OCI-LY3 (cell line): Measurements from ENCODE around the gene KLHDC4.
"Not testable (repeated sequence)": the region's sequence is repeated elsewhere in the genome, so short reads cannot be mapped to it uniquely, and the experiment has no call there.

Source experiments
- H2AFZ ChIP-seq: fragments of 200-600, 300-600 bp; shearing (Covaris generic); 2 replicates; pipeline ENCODE4 v1.6.0; 2014; ENCODE audit warnings: antibody characterized with exemption, low read depth, low read length
- H3K27ac ChIP-seq: fragments of 200-600, 300-600 bp; sonication (generic); 2 replicates; pipeline ENCODE4 v1.5.1; 2014; ENCODE audit warnings: mild to moderate bottlenecking, low read length, moderate library complexity, mixed read lengths
- H3K27me3 ChIP-seq: fragments of 200-600, 300-600 bp; sonication (generic); 2 replicates; pipeline ENCODE4 v1.6.1; 2014; ENCODE audit warnings: low read depth, low read length, mixed read lengths
- H3K36me3 ChIP-seq: fragments of 200-600, 300-600 bp; sonication (generic); replicated peaks from 2 replicates; pipeline ENCODE3; 2014; ENCODE audit warnings: low read depth, low read length, mixed read lengths
- H3K4me1 ChIP-seq: fragments of 300-600, 200-600 bp; sonication (generic); 2 replicates; pipeline ENCODE4 v1.6.1; 2014; ENCODE audit warnings: low read length, mixed read lengths
- H3K4me2 ChIP-seq: fragments of 200-600, 300-600 bp; sonication (generic); 2 replicates; pipeline ENCODE4 v1.6.1; 2014; ENCODE audit warnings: low read length, mixed read lengths
- H3K4me3 ChIP-seq: fragments of 300-600, 200-600 bp; sonication (generic); 2 replicates; pipeline ENCODE4 v1.5.1; 2014; ENCODE audit warnings: antibody characterized with exemption, mild to moderate bottlenecking, low read length, moderate library complexity
- H3K79me2 ChIP-seq: fragments of 300-600, 200-600 bp; shearing (Covaris generic); 2 replicates; pipeline ENCODE4 v1.6.1; 2014; ENCODE audit warnings: mild to moderate bottlenecking, low read length, mixed read lengths
- H3K9ac ChIP-seq: fragments of 300-600, 200-600 bp; shearing (Covaris generic); 2 replicates; pipeline ENCODE4 v1.6.0; 2014; ENCODE audit warnings: mild to moderate bottlenecking, low read length, moderate library complexity
- H3K9me3 ChIP-seq: fragments of 200-600, 300-600 bp; shearing (Covaris generic); 2 replicates; pipeline ENCODE4 v1.6.1; 2014; ENCODE audit warnings: low read length, mixed read lengths; ENCODE audit not compliant: insufficient read depth
- H4K20me1 ChIP-seq: fragments of 200-600, 300-600 bp; sonication (generic); 2 replicates; pipeline ENCODE4 v1.6.1; 2016; ENCODE audit warnings: low read length, mixed read lengths; ENCODE audit not compliant: insufficient read depth
- CTCF ChIP-seq: fragments of 200-600, 300-600 bp; sonication (generic); IDR thresholded peaks from 2 replicates; pipeline ENCODE4 v1.5.1; 2014; ENCODE audit warnings: antibody characterized with exemption, low read length, low read depth
- EZH2phosphoT487 ChIP-seq: fragments of 200-600 bp; shearing (Covaris generic); IDR thresholded peaks from 2 replicates; pipeline ENCODE4 v1.6.1; 2018; ENCODE audit warnings: antibody characterized with exemption, mixed run types, low read depth

Gene KLHDC4

DNA sequence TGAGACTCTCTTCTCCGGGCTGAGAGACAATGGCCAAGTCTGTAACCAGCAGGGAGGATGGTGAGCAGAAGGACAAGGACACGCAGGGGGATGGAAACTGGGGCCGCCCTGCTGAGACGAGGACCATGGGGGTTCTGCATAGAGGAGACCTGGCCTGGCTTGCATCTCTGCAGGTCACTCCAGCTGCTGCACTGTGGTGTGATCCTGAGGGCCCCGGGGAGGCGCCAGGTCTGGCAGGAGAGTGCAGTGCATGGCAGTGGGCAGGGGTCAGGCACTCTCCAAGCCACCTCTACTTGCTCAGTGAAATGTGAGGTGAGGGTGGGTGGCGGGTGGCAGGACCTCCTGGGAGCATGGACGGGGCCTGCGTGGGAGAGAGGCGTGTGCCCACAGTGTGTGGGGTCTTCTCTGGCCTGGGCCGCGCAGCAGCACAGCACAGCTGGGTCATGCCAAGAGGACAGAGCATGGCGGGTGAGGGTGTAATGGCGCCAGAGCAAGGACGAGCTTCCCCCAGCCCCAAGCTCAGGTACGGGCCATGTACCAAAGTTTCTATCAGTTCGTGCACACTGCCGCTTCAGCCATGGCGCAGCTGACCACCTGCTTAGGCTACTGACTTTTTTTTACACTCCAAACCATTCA lies 43.1 kb downstream of the KLHDC4 start:
- no peaks in the 10 kb centered on the region for H4K20me1 ChIP-seq
- no peaks in the 10 kb centered on the region for H3K9me3 ChIP-seq
- no peak overlapping the region for H3K4me2 ChIP-seq
- no peak for TF ChIP-seq CTCF
- no peak for TF ChIP-seq EZH2phosphoT487
- no peak overlapping the region for H3K27ac ChIP-seq
- peaks cover 6% of the 10 kb centered on the region; the same call in 1 of the 2 replicates for H3K79me2 ChIP-seq
- no peak overlapping the region for H3K9ac ChIP-seq
- no peak overlapping the region for H3K4me3 ChIP-seq
- H2AFZ ChIP-seq: no peak overlapping the region
- H3K36me3 ChIP-seq: peaks cover 49% of the 10 kb centered on the region
- no peaks in the 10 kb centered on the region for H3K4me1 ChIP-seq
- no peaks in the 10 kb centered on the region for H3K27me3 ChIP-seq

DNA sequence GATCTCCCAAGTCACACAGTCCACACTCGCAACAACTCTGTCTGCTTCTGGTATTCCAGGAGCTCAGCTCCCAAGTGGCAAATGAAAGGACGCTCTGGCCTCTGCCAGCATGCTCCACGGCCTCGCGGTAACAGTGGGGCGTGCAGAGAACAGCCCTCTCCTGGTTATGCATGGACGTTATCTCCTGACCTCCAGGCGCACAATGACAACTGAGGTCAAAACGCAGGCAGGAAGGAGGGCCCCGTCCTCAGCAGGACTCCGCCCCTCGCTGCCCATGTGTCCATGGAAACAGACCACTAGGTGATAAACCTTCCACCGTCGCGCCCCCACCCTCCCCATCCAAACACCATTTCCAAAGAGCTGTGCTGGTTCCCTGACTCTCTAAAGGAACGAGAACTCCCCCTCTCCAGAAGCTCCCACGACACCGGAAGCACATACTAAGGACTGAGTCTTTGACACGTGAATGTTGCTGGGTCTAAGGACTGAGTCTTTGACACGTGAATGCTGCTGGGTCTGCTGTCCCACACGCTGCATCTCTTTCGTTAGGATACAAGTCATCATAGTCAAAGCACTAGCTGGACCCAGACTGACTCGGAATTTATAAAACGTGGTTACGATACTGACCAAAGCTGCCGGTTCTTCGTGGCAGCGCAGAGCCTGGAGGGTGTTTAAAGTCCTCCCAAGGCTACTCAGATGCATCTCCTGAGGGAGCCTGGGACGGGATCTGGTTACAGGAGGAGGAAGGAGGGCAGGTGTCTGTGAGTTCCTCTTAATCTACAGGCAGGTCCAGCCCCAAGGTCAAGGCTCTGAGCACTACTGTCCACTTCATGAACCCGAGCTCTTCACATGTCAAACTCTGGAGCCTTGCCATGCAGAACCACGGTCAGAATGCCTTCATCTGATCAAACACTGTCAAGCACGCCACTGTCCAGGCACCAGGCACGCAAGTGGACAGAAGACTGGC lies 43.9 kb downstream of the KLHDC4 start:
- Histone ChIP-seq H3K79me2 (peaks cover 6% of the 10 kb centered on the region; the same call in 1 of the 2 replicates), H2AFZ (no peak overlapping the region), H3K4me2 (no peak overlapping the region), H3K27me3 (no peaks in the 10 kb centered on the region), H3K27ac (no peak overlapping the region), H3K9me3 (no peaks in the 10 kb centered on the region), H3K4me1 (no peaks in the 10 kb centered on the region), H3K36me3 (peaks cover 46% of the 10 kb centered on the region), H4K20me1 (no peaks in the 10 kb centered on the region), H3K4me3 (no peak overlapping the region), H3K9ac (no peak overlapping the region)
- no peak for TF ChIP-seq CTCF
- no peak for TF ChIP-seq EZH2phosphoT487

DNA sequence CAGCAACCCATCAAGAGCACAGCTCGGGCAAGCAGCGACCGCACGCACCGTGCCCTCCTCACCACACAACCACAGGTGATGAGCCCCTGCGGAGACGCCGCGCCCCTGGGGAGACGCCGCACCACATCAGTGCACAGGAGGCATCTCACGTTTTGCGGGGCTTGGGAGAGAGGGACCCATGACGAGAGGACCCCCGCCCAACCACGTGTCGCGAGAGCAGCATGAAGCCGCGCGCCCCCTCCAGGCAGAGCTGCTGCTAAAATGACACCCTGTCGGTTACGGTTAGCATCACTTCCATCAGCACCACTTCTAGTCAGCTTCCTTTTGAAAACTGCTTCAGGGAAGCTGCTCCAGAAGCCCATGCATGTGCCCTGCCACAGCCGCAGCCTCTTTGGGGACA lies 45.3 kb downstream of the KLHDC4 start:
- Histone ChIP-seq H3K27me3 (no peaks in the 10 kb centered on the region), H3K9ac (no peak overlapping the region), H4K20me1 (no peaks in the 10 kb centered on the region), H3K36me3 (peaks cover 41% of the 10 kb centered on the region), H2AFZ (no peak overlapping the region), H3K79me2 (peaks cover 6% of the 10 kb centered on the region; the same call in 1 of the 2 replicates), H3K4me1 (no peaks in the 10 kb centered on the region), H3K27ac (no peak overlapping the region), H3K4me3 (no peak overlapping the region), H3K4me2 (no peak overlapping the region), H3K9me3 (no peaks in the 10 kb centered on the region)
- TF ChIP-seq EZH2phosphoT487 (no peak), CTCF (no peak)

DNA sequence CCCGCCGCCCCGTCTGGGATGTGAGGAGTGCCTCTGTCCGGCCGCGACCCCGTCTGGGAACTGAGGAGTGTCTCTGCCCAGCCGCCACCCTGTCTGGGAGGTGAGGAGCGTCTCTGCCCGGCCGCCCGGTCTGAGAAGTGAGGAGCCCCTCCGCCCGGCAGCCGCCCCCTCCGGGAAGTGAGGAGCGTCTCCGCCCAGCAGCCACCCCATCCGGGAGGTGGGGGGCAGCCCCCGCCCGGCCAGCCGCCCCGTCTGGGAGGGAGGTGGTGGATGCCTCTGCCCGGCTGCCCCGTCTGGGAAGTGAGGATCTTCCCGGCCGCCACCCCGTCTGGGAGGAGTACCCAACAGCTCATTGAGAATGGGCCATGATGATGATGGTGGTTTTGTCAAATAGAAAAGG lies 47.0 kb downstream of the KLHDC4 start:
- not testable (repeated sequence) for H3K27ac ChIP-seq, H3K27me3 ChIP-seq, H3K4me2 ChIP-seq, H4K20me1 ChIP-seq, H3K79me2 ChIP-seq, H3K9ac ChIP-seq, H3K9me3 ChIP-seq, H2AFZ ChIP-seq, H3K4me3 ChIP-seq, H3K4me1 ChIP-seq
- H3K36me3 ChIP-seq: peaks cover 40% of the 10 kb centered on the region
